NCI-H345 treated with DMSO at 0.1 percent for 48 hours (cell line): Measurements from ENCODE around the gene UBE3B.

Experiments
- DNase-seq: peaks from one replicate; lab custom pipeline; 2025; ENCODE audit not compliant: unreplicated experiment; lab: John Stamatoyannopoulos, UW

The UBE3B gene

GRCh38 chr12:109448707-109449390 lies 28.6 kb upstream of the UBE3B start:
- DNase-seq, result no peak

- DNase-seq, result no peak
Observed at GRCh38 chr12:109449845-109450532, 27.4 kb upstream of the UBE3B start.

GRCh38 chr12:109450980-109451379 lies 26.5 kb upstream of the UBE3B start:
- no peak for DNase-seq

- DNase-seq, result no peak
Observed at GRCh38 chr12:109451400-109451799, 26.0 kb upstream of the UBE3B start.

GRCh38 chr12:109452489-109452888 lies 24.9 kb upstream of the UBE3B start:
- no peak for DNase-seq

GRCh38 chr12:109455706-109456105 lies 21.7 kb upstream of the UBE3B start:
- DNase-seq, result no peak

GRCh38 chr12:109458086-109458485 lies 19.3 kb upstream of the UBE3B start:
- no peak for DNase-seq

- DNase-seq, result no peak
Observed at GRCh38 chr12:109458771-109459208, 18.6 kb upstream of the UBE3B start.

- no peak for DNase-seq
Observed at GRCh38 chr12:109459247-109459646, 18.2 kb upstream of the UBE3B start.

- no peak for DNase-seq
Observed at GRCh38 chr12:109460538-109460937, 16.9 kb upstream of the UBE3B start.

- no peak for DNase-seq
Observed at GRCh38 chr12:109461049-109461845, 16.2 kb upstream of the UBE3B start.

- no peak for DNase-seq
Observed at GRCh38 chr12:109461846-109462756, 15.3 kb upstream of the UBE3B start.

GRCh38 chr12:109462868-109463692 lies 14.4 kb upstream of the UBE3B start:
- no peak for DNase-seq

- DNase-seq, result no peak
Observed at GRCh38 chr12:109463756-109464155, 13.7 kb upstream of the UBE3B start.

GRCh38 chr12:109464642-109465351 lies 12.6 kb upstream of the UBE3B start:
- no peak for DNase-seq

- DNase-seq, result no peak
Observed at GRCh38 chr12:109466305-109466704, 11.1 kb upstream of the UBE3B start.

GRCh38 chr12:109466821-109467220 lies 10.6 kb upstream of the UBE3B start:
- DNase-seq, result no peak

- no peak for DNase-seq
Observed at GRCh38 chr12:109467978-109468676, 9.3 kb upstream of the UBE3B start.

GRCh38 chr12:109469517-109469916 lies 7.9 kb upstream of the UBE3B start:
- DNase-seq, result no peak
